ENCODE data around the gene PPL.

- TF ChIP-seq REST (IDR thresholded peaks at IDR 0.05; ENCODE audit: low read depth) = no peak
- no peak for TF ChIP-seq EZH2 (IDR thresholded peaks at IDR 0.05)
- TF ChIP-seq POLR2A (IDR thresholded peaks at IDR 0.05; ENCODE audit: borderline replicate concordance, extremely low read depth, insufficient read depth, insufficient read length) = no peak
- TF ChIP-seq CTCF (IDR thresholded peaks at IDR 0.05 in 2 of 3, conservative IDR thresholded peaks at IDR 0.05 in 1 of 3; ENCODE audit: borderline replicate concordance in 1 of 3, insufficient read depth in 1 of 3, low read depth in 2 of 3, low read length in 2 of 3) = no peak
Measured at GRCh38 chr16:4924593-4925292, 12.2 kb downstream of the PPL start.
